ENCODE data around the gene PYGM.

PYGM gene

GRCh38 chr11:64735725-64736259, 24.0 kb downstream of the PYGM start:
- no peak for DNase-seq (ENCODE audit: low read depth in 2 of 2)

DNA sequence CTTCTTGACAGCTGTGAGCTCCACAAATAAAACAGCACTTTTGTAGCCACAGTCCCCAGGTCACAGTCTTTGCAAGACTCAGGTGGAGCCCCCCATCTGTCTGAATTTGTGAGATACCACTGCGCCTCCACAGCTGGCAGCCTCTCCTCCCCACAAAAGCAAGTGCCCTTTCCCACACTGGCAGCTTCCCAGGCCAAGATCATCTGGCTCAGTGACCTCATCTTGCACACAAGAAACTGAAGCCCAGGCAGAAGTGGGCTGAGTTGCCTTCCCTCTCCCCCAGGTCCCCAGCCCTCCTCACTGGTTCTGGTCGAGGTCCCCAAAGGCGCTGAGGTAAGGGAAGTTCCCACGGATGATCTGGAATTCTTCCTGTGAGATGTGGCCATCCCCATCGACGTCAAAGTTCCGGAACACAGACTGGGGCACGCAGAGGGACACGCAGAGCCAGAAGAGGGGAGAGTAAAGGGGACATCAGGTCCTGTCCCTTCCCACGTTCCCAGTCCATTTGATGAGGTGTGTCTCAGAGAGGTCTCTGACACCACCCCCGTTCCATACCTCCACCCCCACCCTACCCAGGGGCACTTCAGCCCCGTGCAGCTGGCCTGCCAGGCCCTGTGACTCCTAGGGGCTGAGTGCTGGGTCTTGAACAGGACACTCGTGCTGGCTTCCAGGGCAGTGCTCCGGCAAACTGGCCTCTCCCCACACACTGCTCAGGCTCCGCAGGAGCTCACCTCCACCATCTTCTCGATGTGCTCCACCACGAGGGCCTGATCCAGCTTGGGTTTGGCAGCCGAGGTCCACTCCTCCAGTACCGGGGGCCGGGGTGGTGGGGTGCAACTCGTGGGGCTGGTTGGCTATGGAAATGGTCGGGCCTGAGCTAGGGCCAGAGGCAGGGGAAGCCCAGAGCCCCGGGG, 24.7 kb downstream of the PYGM start:
- no peak for DNase-seq (ENCODE audit: low read depth in 2 of 2)

GRCh38 chr11:64731601-64732000, 28.2 kb downstream of the PYGM start:
- DNase-seq (ENCODE audit: low read depth in 2 of 2): no peak

- DNase-seq (ENCODE audit: low read depth in 2 of 2): no peak
These were observed 29.9 kb downstream of the PYGM start for GRCh38 chr11:64729851-64730382.

GRCh38 chr11:64728757-64729365, 30.9 kb downstream of the PYGM start:
- DNase-seq (ENCODE audit: low read depth in 2 of 2): no peak

GRCh38 chr11:64726867-64727530, 32.8 kb downstream of the PYGM start:
- no peak for DNase-seq (ENCODE audit: low read depth in 2 of 2)

DNA sequence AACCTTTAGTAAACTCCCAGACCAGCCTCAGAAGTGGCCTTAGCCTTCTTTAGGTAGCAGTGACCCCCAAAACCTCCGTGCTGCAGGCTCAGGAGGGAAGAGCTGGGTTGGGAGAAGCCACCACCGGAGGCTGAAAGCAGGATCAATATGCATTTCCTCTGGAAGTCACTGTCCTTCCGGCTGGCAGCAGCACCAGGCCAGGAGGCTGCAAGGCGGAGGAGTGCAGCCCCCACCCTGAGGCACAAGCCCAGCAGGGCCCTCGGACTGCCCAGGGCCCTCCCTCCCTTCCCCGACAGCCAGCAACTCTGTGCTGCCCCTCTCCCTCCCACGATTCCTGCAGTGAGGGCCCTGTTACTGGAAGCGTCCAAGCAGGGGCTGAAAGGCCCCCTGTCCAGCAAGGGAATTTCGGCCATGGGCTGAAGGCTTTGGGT, 33.5 kb downstream of the PYGM start:
- no peak for DNase-seq (ENCODE audit: low read depth in 2 of 2)

GRCh38 chr11:64724863-64725532, 34.8 kb downstream of the PYGM start:
- no peak for DNase-seq (ENCODE audit: low read depth in 2 of 2)

DNA sequence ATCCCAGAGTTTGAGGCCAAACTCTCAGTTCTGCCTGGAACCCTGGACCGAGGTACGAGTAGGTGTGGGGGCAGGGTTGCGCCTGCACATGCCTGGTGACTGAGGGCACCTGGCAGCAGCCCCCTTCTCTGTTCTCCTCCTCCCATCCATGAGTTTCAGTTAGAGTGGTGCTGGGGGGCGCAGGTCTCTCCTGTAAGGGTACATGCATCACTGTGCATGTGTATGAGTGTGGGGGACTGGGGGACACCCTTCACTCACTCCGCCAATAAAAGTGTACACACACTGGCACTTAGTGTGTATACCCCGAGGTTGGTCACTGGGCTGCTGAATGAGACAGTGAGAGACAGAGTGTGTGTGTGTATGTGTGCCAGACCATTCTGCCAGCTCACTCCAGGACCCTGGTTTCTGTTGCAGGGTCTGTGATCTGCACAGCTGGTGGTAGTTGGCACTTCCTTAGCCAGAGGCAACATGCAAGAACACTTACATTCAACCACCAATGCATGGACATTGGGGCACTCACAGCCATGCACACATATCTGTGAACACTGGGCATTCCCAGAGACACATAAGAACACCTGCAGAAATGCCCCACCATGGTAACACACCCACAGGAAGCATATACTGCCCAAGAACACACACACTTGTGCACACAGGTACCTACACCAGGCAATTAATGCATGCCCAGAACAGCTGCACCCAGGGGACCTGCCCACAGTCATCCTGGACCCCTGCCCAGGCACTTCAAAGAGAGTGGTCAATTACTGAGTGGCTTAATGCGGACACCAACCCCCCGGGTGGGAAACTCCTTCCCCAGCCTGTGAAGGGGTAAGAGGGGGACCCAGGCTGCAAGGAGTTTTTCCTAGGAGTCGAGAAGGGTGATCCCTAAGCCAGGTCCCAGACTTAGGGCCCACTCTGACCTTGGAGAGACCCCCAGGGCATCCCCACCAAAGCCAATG, 35.6 kb downstream of the PYGM start:
- DNase-seq (ENCODE audit: low read depth in 2 of 2): no peak

DNA sequence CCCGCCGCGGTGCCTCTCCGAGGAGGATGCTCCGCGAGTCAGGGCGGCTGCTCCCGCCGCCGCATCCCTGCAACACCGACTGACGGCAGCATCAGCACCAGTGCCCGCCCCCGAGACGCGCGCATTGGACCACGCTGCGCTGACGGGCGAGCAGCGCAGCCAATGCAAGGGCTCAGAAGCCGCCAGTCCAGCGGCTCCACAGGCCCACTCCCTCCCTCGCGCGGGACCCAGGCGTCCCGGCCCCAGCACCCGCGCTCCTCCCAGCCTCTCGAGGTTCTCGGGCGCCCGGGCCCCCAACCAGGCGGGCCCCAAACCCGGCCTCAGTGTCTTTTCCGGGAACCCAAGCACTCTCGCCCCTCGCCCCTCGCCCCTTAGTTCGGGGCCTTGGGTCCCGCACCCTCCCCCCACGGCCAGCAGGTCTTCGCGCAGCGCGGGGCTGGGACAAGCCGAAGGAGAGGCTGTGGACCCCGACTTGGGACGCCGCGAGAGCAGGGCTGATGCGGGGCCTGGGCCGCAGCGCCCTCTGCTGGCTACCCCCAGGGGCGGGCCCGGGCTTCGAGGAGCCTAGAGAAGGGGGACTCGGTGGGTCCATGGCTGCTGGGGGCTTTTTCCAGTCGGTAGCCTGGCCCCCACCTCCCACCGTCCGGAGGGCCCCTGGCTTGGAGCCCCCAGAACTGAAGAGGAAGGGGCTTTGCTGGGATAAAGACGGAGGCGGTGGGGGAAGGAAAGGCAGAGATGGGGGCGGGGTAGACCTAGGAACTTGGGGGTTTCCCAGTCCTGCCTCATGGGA, 36.5 kb downstream of the PYGM start, which contains the start of gene NRXN2:
NRXN2 (minus strand) TSS at position 81 of the 790 bp plus-strand sequence. CDS start 9,498 bp downstream, outside the sequence.
- DNase-seq (ENCODE audit: low read depth in 2 of 2): peak; percentile 76 to 84

- no peak for DNase-seq (ENCODE audit: low read depth in 2 of 2)
These were observed 37.4 kb downstream of the PYGM start for GRCh38 chr11:64722141-64723065.

DNA sequence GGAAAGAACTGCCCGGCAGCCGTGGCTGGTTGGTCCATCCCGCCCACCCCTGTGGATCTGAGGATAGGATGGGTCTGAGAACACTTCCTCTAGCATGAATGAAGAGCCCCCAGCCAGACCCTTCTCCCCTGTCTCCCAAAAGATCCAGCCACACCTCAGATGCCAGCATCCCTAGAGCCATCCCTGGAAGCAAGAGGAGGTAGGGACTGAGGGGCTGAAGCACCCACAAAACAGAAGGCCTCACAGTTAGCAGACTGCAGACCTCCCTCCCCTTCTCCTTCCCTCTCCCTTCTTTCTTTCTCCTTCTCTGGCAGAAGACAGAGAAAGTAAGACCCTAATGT, 38.4 kb downstream of the PYGM start:
- DNase-seq (ENCODE audit: low read depth in 2 of 2): no peak

DNA sequence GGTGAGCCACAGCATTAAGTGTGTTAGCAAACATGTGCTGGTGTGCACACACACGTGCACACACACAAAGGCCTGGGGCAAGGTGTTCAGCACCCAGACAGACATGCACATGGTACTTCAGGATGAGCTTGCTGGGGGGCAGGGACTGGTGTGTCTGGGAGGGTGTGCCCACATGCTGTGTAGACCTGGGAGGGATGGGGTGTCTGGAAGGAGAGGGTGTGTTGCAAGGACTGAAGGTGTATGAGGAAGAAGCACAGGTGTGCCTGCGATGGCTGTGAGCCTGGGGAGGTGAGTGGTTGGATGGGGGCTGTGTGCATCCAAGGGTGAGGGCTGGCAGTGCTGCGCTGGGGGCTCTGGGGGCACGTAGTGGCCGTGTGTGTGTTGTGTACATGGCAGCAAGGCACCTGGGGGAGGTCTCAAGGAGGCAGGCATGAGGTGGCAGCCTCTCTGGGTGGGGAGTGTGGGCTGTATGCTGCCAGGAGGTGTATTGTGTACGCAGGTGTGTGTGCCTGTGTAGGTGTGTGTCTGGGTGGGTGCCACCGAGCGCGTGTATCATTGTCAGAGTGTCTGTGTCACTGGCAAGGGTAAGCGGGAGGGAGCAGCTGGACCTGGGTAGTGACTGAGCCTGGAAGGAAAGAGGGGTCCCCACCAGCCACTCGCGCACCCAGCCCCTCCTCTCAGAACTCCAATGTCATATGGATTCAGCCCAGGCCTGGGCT, 39.0 kb downstream of the PYGM start:
- no peak for DNase-seq (ENCODE audit: low read depth in 2 of 2)

DNA sequence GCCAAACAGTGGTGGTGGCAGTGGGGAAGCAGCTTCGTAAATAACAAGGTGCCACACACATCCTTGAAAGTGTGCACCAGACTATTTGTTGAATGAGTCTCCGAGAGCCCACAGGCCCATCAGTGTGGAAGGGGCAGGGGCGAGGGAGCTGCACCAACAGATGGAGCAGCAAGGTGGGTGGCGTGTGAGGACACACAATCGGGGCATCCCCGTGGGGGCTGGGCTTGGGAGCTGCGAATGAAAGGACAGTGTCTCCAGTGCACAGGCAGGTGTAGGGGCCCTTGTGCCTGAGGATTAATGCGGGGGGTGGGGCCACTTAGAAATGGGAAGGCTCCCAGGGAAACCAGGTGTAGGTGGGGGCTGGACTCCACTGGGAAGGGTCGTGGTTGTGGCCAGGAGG, 39.6 kb downstream of the PYGM start:
- no peak for DNase-seq (ENCODE audit: low read depth in 2 of 2)

DNA sequence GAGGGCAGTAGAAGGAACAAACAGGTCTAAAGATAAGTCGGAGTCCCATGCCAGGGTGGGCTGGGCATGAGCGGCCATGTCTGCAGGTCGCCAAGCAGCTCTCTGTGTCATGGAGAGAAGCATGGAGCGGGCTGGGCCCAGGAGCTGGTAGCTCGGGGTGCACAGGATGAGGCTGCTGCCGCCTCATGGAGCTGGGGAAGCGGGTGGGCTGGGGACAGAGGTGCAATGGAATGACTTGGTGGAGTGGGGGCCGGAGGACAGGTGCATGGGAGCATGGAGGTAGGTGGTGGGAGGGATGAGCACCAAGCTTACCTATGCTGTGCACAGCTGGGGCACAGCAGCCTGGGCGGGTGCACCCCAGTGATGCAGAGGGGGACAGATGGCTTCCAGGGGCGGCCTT, 40.4 kb downstream of the PYGM start:
- no peak for DNase-seq (ENCODE audit: low read depth in 2 of 2)

- DNase-seq (ENCODE audit: low read depth in 2 of 2): no peak
These were observed 41.0 kb downstream of the PYGM start for GRCh38 chr11:64718780-64719124.

GRCh38 chr11:64718084-64718779, 41.5 kb downstream of the PYGM start:
- no peak for DNase-seq (ENCODE audit: low read depth in 2 of 2)

Data from stimulated activated CD4-positive, alpha-beta T cell treated with anti-CD3 and anti-CD28 coated beads, Interleukin-15, amount 100 ng/mL, for 48 hours (primary cell).